HEK293 (cell line): ENCODE measurements around the gene ITPR3.

ENCODE experiments used
- EGR2 ChIP-seq: fragments of 450-650 bp; formaldehyde crosslinking; IDR thresholded peaks from 2 replicates; pipeline ENCODE4 v1.5.1; 2016; ENCODE audit warnings: low read depth, missing biosample characterization, missing genetic modification characterization
- GLI2 ChIP-seq: fragments of 450-650 bp; formaldehyde crosslinking; IDR thresholded peaks from 2 replicates; pipeline ENCODE4; 2017; ENCODE audit warnings: missing biosample characterization, missing genetic modification characterization, low read depth, borderline replicate concordance
- GLIS2 ChIP-seq: fragments of 450-650 bp; formaldehyde crosslinking; IDR thresholded peaks from 2 replicates; pipeline ENCODE4 v1.5.1; 2016; ENCODE audit warnings: missing biosample characterization, missing genetic modification characterization
- SP2 ChIP-seq: fragments of 450-650 bp; formaldehyde crosslinking; IDR thresholded peaks from 2 replicates; pipeline ENCODE4 v1.5.1; 2016; ENCODE audit warnings: missing biosample characterization, missing genetic modification characterization
- SP7 ChIP-seq: fragments of 450-650 bp; formaldehyde crosslinking; IDR thresholded peaks from 2 replicates; pipeline ENCODE4 v1.5.1; 2016; ENCODE audit warnings: missing biosample characterization, missing genetic modification characterization
- TRIM28 ChIP-seq: IDR thresholded peaks from 2 replicates; pipeline ENCODE4 v1.6.1; 2011; ENCODE audit warnings: low read length, control low read depth, borderline replicate concordance
- ZBTB21 ChIP-seq: fragments of 450-650 bp; formaldehyde crosslinking; IDR thresholded peaks from 2 replicates; pipeline ENCODE4 v1.5.1; 2017; ENCODE audit warnings: missing biosample characterization, missing genetic modification characterization
- ZBTB48 ChIP-seq: fragments of 450-650 bp; formaldehyde crosslinking; IDR thresholded peaks from 2 replicates; pipeline ENCODE4 v1.5.1; 2016; ENCODE audit warnings: missing biosample characterization, missing genetic modification characterization
- ZBTB8A ChIP-seq: fragments of 450-650 bp; formaldehyde crosslinking; IDR thresholded peaks from 2 replicates; pipeline ENCODE4 v1.5.1; 2016; ENCODE audit warnings: missing biosample characterization, missing genetic modification characterization
- ZFP37 ChIP-seq: fragments of 450-650 bp; formaldehyde crosslinking; IDR thresholded peaks from 2 replicates; pipeline ENCODE4 v1.5.1; 2016; ENCODE audit warnings: missing biosample characterization, missing genetic modification characterization
- ZFP69B ChIP-seq: fragments of 450-650 bp; formaldehyde crosslinking; IDR thresholded peaks from 2 replicates; pipeline ENCODE4 v1.5.1; 2016; ENCODE audit warnings: missing biosample characterization, missing genetic modification characterization
- ZNF114 ChIP-seq: fragments of 450-650 bp; formaldehyde crosslinking; IDR thresholded peaks from 2 replicates; pipeline ENCODE4 v1.5.0; 2017; ENCODE audit warnings: missing biosample characterization, missing genetic modification characterization
- ZNF132 ChIP-seq: fragments of 450-650 bp; formaldehyde crosslinking; IDR thresholded peaks from 2 replicates; pipeline ENCODE4 v1.5.1; 2017; ENCODE audit warnings: missing biosample characterization, missing genetic modification characterization, borderline replicate concordance
- ZNF169 ChIP-seq: fragments of 450-650 bp; formaldehyde crosslinking; IDR thresholded peaks from 2 replicates; pipeline ENCODE4 v1.5.1; 2016; ENCODE audit warnings: missing biosample characterization, missing genetic modification characterization
- ZNF202 ChIP-seq: fragments of 450-650 bp; formaldehyde crosslinking; IDR thresholded peaks from 2 replicates; pipeline ENCODE4 v1.5.1; 2016; ENCODE audit warnings: missing biosample characterization, missing genetic modification characterization, borderline replicate concordance
- ZNF214 ChIP-seq: fragments of 450-650 bp; formaldehyde crosslinking; IDR thresholded peaks from 2 replicates; pipeline ENCODE4 v1.5.1; 2017; ENCODE audit warnings: missing biosample characterization, mild to moderate bottlenecking, missing genetic modification characterization, borderline replicate concordance
- ZNF223 ChIP-seq: fragments of 450-650 bp; formaldehyde crosslinking; IDR thresholded peaks from 2 replicates; pipeline ENCODE4 v1.5.1; 2016; ENCODE audit warnings: missing biosample characterization, missing genetic modification characterization
- ZNF335 ChIP-seq: fragments of 450-650 bp; formaldehyde crosslinking; conservative IDR thresholded peaks from 2 replicates; pipeline ENCODE4 v1.5.1; 2016; ENCODE audit warnings: missing biosample characterization, missing genetic modification characterization
- ZNF341 ChIP-seq: fragments of 450-650 bp; formaldehyde crosslinking; IDR thresholded peaks from 2 replicates; pipeline ENCODE4; 2016; ENCODE audit warnings: low read depth, missing biosample characterization, missing genetic modification characterization
- ZNF37A ChIP-seq: fragments of 450-650 bp; IDR thresholded peaks from 2 replicates; pipeline ENCODE4 v1.5.1; 2018; ENCODE audit warnings: missing biosample characterization, missing genetic modification characterization
- ZNF391 ChIP-seq: fragments of 450-650 bp; formaldehyde crosslinking; IDR thresholded peaks from 2 replicates; pipeline ENCODE4 v1.5.1; 2016; ENCODE audit warnings: low read depth, missing biosample characterization, missing genetic modification characterization, borderline replicate concordance
- ZNF426 ChIP-seq: fragments of 450-650 bp; formaldehyde crosslinking; IDR thresholded peaks from 2 replicates; pipeline ENCODE4 v1.5.1; 2017; ENCODE audit warnings: missing biosample characterization, missing genetic modification characterization, mild to moderate bottlenecking, inconsistent platforms, moderate library complexity
- ZNF501 ChIP-seq: fragments of 450-650 bp; formaldehyde crosslinking; IDR thresholded peaks from 2 replicates; pipeline ENCODE4 v1.5.1; 2016; ENCODE audit warnings: missing biosample characterization, missing genetic modification characterization
- ZNF549 ChIP-seq: fragments of 450-650 bp; IDR thresholded peaks from 2 replicates; pipeline ENCODE4 v1.5.1; 2018; ENCODE audit warnings: missing biosample characterization, missing genetic modification characterization, mild to moderate bottlenecking, inconsistent platforms, moderate library complexity
- ZNF571 ChIP-seq: fragments of 450-650 bp; formaldehyde crosslinking; IDR thresholded peaks from 2 replicates; pipeline ENCODE4 v1.5.0; 2017; ENCODE audit warnings: missing biosample characterization, missing genetic modification characterization
- ZNF623 ChIP-seq: fragments of 450-650 bp; formaldehyde crosslinking; IDR thresholded peaks from 2 replicates; pipeline ENCODE4 v1.5.1; 2016; ENCODE audit warnings: missing biosample characterization, missing genetic modification characterization
- ZNF629 ChIP-seq: fragments of 450-650 bp; formaldehyde crosslinking; IDR thresholded peaks from 2 replicates; pipeline ENCODE4 v1.5.1; 2017; ENCODE audit warnings: missing biosample characterization, missing genetic modification characterization
- ZNF747 ChIP-seq: fragments of 450-650 bp; formaldehyde crosslinking; IDR thresholded peaks from 2 replicates; pipeline ENCODE4 v1.5.1; 2016; ENCODE audit warnings: missing biosample characterization, missing genetic modification characterization
- ZNF837 ChIP-seq: fragments of 450-650 bp; formaldehyde crosslinking; IDR thresholded peaks from 2 replicates; pipeline ENCODE4 v1.5.1; 2016; ENCODE audit warnings: missing biosample characterization, missing genetic modification characterization
- ZSCAN23 ChIP-seq: fragments of 450-650 bp; formaldehyde crosslinking; IDR thresholded peaks from 2 replicates; pipeline ENCODE4 v1.5.1; 2016; ENCODE audit warnings: missing biosample characterization, missing genetic modification characterization
- TF ChIP-seq, protein P1 (sequence below): fragments of 450-650 bp; formaldehyde crosslinking; IDR thresholded peaks from 2 replicates; pipeline ENCODE4 v1.5.1; 2017; ENCODE audit warnings: missing biosample characterization, missing genetic modification characterization
- TF ChIP-seq, protein P2 (sequence below): fragments of 450-650 bp; formaldehyde crosslinking; IDR thresholded peaks from 2 replicates; pipeline ENCODE4 v1.5.1; 2017; ENCODE audit warnings: missing biosample characterization, missing genetic modification characterization
- TF ChIP-seq, protein P3 (sequence below): fragments of 450-650 bp; formaldehyde crosslinking; IDR thresholded peaks from 2 replicates; pipeline ENCODE4 v1.5.1; 2017; ENCODE audit warnings: missing biosample characterization, missing genetic modification characterization
- TF ChIP-seq, protein P4 (sequence below): fragments of 450-650 bp; formaldehyde crosslinking; IDR thresholded peaks from 2 replicates; pipeline ENCODE4 v1.5.1; 2017; ENCODE audit warnings: missing biosample characterization, missing genetic modification characterization
- TF ChIP-seq, protein P5 (sequence below): fragments of 450-650 bp; formaldehyde crosslinking; IDR thresholded peaks from 2 replicates; pipeline ENCODE4 v1.5.1; 2016; ENCODE audit warnings: missing biosample characterization, missing genetic modification characterization

ITPR3 gene

DNA sequence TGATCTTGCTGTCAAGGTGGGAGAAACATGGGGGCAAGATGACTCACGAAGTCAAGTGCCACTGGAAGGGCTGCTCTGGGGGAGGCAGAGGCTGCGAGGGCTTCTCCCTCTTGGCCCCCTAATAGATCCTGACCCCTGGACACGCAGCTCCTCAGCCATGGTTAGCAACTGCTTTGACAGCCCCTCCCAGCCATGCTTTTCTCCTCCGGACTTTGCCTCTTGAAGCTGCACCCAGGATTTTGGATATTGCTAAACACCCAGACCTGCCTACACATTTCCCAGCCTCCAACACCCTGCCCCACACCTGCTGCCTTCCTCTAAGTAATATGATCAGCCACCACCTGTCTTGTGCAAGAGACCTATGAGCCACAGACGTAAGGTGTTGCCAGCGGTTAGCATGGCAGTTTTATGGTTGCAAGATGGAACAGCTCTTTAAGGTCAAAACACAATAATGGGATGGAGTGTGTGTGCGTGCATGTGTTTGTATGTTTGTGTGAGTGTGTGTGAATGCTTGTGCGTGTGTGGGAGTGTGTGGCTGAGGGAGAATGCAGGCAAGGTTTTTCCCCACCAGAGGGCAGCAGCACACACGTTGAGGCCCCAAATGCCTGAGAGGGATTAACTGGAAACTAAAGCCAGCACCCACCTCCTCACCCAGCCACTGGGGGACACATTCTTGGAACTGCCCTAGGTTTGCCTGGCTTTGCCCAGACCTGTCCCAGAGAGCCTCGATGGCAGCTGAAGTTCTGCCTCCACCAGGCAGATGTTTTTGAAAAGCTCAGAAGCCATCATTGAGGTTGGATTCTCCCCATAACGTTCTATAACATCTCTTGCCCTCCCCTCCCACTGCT is 123.1 kb downstream of the ITPR3 start (continued):
- TF ChIP-seq ZFP69B (tag by site-specific recombination) (no peak), ZNF629 (tag by site-specific recombination) (0 out of 2 replicates have a peak, but pooled peaks have one; percentile 39), GLIS2 (tag by site-specific recombination) (peak; percentile 59), EGR2 (peak; percentile 88), ZNF114 (tag by site-specific recombination) (no peak), ZFP37 (tag by site-specific recombination) (no peak), ZNF571 (no peak), ZNF623 (tag by site-specific recombination) (no peak), ZNF214 (tag by site-specific recombination) (no peak), ZNF426 (tag by site-specific recombination) (no peak), ZNF335 (tag by site-specific recombination) (no peak; the same call in 1 of the 2 replicates), ZNF837 (tag by site-specific recombination) (no peak), GLI2 (tag by site-specific recombination) (no peak), ZNF549 (no peak), ZNF341 (tag by site-specific recombination) (peak; percentile 75), ZBTB21 (0 out of 2 replicates have a peak, but pooled peaks have one; percentile 16), ZNF202 (tag by site-specific recombination) (no peak), ZBTB48 (tag by site-specific recombination) (peak; percentile 65; the same call in 1 of the 2 replicates), ZNF169 (0 out of 2 replicates have a peak, but pooled peaks have one; percentile 36), SP2 (no peak), SP7 (tag by site-specific recombination) (peak; percentile 20), ZNF391 (tag by site-specific recombination) (peak; percentile 83; the same call in 1 of the 2 replicates), ZNF747 (tag by site-specific recombination) (no peak), ZBTB8A (tag by site-specific recombination) (no peak), TRIM28 (0 out of 2 replicates have a peak, but pooled peaks have one; percentile 62), ZNF37A (tag by site-specific recombination) (no peak), ZNF501 (tag by site-specific recombination) (no peak), ZNF223 (tag by site-specific recombination) (no peak), ZNF132 (tag by site-specific recombination) (no peak), ZSCAN23 (tag by site-specific recombination) (no peak)
- TF ChIP-seq, protein P1, sequence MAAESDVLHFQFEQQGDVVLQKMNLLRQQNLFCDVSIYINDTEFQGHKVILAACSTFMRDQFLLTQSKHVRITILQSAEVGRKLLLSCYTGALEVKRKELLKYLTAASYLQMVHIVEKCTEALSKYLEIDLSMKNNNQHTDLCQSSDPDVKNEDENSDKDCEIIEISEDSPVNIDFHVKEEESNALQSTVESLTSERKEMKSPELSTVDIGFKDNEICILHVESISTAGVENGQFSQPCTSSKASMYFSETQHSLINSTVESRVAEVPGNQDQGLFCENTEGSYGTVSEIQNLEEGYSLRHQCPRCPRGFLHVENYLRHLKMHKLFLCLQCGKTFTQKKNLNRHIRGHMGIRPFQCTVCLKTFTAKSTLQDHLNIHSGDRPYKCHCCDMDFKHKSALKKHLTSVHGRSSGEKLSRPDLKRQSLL (tag by site-specific recombination) = no peak
- TF ChIP-seq, protein P2, sequence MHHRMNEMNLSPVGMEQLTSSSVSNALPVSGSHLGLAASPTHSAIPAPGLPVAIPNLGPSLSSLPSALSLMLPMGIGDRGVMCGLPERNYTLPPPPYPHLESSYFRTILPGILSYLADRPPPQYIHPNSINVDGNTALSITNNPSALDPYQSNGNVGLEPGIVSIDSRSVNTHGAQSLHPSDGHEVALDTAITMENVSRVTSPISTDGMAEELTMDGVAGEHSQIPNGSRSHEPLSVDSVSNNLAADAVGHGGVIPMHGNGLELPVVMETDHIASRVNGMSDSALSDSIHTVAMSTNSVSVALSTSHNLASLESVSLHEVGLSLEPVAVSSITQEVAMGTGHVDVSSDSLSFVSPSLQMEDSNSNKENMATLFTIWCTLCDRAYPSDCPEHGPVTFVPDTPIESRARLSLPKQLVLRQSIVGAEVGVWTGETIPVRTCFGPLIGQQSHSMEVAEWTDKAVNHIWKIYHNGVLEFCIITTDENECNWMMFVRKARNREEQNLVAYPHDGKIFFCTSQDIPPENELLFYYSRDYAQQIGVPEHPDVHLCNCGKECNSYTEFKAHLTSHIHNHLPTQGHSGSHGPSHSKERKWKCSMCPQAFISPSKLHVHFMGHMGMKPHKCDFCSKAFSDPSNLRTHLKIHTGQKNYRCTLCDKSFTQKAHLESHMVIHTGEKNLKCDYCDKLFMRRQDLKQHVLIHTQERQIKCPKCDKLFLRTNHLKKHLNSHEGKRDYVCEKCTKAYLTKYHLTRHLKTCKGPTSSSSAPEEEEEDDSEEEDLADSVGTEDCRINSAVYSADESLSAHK (tag by site-specific recombination) = no peak
- TF ChIP-seq, protein P3, sequence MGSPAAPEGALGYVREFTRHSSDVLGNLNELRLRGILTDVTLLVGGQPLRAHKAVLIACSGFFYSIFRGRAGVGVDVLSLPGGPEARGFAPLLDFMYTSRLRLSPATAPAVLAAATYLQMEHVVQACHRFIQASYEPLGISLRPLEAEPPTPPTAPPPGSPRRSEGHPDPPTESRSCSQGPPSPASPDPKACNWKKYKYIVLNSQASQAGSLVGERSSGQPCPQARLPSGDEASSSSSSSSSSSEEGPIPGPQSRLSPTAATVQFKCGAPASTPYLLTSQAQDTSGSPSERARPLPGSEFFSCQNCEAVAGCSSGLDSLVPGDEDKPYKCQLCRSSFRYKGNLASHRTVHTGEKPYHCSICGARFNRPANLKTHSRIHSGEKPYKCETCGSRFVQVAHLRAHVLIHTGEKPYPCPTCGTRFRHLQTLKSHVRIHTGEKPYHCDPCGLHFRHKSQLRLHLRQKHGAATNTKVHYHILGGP (tag by site-specific recombination) = no peak
- TF ChIP-seq, protein P4, sequence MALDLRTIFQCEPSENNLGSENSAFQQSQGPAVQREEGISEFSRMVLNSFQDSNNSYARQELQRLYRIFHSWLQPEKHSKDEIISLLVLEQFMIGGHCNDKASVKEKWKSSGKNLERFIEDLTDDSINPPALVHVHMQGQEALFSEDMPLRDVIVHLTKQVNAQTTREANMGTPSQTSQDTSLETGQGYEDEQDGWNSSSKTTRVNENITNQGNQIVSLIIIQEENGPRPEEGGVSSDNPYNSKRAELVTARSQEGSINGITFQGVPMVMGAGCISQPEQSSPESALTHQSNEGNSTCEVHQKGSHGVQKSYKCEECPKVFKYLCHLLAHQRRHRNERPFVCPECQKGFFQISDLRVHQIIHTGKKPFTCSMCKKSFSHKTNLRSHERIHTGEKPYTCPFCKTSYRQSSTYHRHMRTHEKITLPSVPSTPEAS (tag by site-specific recombination) = peak; percentile 92
- TF ChIP-seq, protein P5, sequence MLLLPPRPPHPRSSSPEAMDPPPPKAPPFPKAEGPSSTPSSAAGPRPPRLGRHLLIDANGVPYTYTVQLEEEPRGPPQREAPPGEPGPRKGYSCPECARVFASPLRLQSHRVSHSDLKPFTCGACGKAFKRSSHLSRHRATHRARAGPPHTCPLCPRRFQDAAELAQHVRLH (tag by site-specific recombination) = no peak
